ENCODE data around the gene KIF5C.

KIF5C gene

DNA sequence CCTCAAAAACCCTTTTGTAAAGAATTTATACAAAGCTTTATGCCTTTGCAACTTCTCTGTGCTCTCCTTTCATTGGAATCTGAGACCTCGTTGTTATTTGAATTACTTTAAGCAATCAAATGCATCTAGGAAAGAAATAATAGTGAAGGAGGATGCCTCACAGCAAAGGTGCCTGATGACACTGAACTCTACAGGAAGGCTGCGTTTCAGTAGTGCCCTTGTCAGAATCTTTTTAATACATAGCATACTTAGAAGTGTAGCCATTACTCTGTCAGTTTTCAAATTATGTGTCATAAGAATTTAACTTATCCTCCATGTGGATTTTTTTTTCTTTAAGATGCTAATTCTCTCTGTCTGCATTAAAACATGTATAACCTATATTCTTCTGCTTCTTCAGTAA lies 153.9 kb downstream of the KIF5C start:
- TF ChIP-seq, protein P1, sequence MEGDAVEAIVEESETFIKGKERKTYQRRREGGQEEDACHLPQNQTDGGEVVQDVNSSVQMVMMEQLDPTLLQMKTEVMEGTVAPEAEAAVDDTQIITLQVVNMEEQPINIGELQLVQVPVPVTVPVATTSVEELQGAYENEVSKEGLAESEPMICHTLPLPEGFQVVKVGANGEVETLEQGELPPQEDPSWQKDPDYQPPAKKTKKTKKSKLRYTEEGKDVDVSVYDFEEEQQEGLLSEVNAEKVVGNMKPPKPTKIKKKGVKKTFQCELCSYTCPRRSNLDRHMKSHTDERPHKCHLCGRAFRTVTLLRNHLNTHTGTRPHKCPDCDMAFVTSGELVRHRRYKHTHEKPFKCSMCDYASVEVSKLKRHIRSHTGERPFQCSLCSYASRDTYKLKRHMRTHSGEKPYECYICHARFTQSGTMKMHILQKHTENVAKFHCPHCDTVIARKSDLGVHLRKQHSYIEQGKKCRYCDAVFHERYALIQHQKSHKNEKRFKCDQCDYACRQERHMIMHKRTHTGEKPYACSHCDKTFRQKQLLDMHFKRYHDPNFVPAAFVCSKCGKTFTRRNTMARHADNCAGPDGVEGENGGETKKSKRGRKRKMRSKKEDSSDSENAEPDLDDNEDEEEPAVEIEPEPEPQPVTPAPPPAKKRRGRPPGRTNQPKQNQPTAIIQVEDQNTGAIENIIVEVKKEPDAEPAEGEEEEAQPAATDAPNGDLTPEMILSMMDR (IDR thresholded peaks at IDR 0.05; ENCODE audit: extremely low read depth, missing control alignments) = no peak
- DNase-seq (ENCODE audit: low spot score) = no peak

DNA sequence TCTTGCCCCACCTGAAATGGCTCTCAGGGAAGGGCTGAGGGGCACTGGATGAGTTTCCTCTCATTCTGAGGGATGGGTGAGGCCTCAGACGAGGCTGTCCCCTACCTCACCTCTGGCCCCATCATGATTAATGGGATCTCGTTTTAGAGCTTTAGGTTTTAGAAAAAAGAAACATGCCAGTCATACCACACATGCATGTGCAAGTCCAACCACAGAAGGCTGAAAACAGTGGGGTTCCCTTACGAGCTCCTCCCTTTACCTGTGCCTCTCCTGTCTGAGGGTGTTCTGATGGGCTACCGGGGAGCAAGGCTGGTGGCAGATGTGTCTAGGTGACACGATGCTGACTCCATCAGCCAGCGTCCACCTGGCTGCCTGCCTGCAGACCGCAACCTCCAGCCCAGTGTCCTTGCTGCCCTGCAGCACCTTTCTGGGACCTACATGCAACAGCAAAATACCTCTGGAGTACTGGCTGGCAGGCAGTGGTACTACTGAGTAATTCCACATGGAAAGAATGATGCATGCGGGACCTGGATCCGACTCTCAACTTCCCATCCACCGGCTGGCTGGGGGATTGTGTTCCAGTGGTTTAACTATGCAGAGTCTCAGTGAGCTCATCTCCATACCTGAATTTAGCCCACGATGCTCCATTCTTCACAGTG lies 154.4 kb downstream of the KIF5C start:
- TF ChIP-seq, protein P1 (IDR thresholded peaks at IDR 0.05; ENCODE audit: extremely low read depth, missing control alignments) = no peak
- DNase-seq (ENCODE audit: low spot score) = no peak

DNA sequence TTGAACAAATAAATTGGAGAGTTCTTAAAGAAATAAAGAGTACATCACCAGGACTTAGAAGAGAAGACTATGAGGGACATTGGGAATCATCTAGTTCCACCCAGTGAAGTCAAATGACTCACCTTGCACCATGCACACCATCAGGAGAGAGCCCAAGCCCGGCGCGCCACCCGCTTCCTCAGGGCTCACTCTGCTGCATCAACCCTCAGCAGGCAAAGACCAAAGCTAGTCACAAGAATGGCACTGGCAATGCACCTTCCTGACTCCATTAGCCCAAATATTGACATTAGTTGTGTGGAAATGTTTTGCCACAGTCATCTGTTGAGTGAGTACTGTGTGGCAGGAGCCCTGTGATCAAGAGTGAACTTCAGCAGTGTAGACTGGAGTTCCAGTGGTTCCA lies 156.4 kb downstream of the KIF5C start:
- DNase-seq (ENCODE audit: low spot score) = no peak
- TF ChIP-seq, protein P1 (IDR thresholded peaks at IDR 0.05; ENCODE audit: extremely low read depth, missing control alignments) = no peak

DNA sequence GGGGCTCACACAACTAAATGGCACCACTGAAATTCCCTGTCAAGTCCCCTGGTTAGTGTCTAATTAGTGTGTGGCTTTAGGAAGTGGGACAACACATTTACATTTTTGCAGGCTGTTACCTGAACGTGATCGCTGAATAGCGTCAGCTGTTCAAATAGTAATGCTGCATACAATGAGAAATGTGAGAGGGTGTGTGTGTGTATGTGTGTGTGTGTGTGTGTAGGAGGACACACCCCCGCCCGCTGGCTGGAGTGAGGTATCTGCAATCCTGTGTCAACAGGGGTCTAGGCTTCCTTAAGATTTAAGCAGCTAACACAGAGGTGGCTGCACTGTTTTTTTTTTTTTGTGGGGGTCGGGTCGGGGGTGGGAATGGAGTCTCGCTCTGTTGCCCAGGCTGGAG lies 158.7 kb downstream of the KIF5C start:
- TF ChIP-seq, protein P1 (IDR thresholded peaks at IDR 0.05; ENCODE audit: extremely low read depth, missing control alignments) = no peak
- no peak for DNase-seq (ENCODE audit: low spot score)

DNA sequence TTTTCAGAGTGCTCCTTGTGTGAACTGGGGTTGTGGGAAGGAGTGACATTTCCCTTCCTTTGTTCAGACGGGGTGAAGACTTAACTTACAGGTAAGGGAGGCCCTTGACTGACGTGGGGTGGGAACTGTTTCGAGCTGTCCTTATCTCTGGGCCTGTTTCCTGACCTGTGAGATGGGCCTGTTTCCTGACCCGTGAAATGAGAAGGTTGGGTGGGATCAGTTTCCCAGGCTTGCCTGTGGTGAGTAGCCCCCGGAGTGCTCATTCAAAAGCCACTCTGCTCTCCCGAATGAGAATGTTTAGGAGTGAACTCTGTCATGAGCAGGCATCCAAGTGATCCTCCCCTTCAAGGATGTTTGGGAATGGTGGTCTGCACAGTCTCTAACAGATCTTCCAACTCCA lies 159.4 kb downstream of the KIF5C start:
- TF ChIP-seq, protein P1 (IDR thresholded peaks at IDR 0.05; ENCODE audit: extremely low read depth, missing control alignments) = no peak
- no peak for DNase-seq (ENCODE audit: low spot score)

DNA sequence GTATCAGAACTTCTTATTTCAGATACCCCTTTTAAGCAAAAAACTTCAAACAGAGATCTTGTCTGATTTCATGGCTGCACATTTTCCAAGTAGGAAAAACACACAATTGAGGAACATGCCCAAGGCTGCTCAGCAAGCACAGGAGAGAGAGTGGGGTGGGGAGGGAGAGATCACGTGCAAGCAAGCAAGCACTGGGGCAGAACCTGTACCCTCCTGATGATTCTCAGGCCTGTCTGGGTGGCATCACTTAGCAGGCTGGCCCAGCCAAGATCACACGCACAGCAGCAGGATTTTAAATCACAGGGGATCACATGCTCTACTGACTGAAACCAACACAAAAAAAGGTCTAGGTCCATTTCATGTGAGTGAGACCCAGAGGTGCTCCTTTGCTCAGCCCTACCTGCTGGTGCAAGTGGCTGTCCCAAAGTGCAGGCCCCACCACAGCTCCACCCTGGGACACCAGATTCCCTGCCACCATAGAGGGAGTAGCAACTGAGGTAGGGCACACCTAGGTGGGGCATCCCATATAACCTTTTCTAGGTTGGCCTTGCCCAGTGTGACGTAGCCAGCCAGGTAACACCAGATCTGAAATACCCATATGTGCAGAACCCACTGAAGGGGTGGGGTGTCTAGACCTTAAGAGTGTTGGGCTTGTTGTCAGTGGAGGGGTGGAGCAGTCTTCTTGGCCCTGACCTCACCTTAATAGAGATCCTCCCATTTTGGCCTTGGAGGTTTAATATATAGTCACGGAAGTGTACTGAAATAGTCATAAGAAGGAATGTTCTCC lies 161.7 kb downstream of the KIF5C start:
- no peak for DNase-seq (ENCODE audit: low spot score)

DNA sequence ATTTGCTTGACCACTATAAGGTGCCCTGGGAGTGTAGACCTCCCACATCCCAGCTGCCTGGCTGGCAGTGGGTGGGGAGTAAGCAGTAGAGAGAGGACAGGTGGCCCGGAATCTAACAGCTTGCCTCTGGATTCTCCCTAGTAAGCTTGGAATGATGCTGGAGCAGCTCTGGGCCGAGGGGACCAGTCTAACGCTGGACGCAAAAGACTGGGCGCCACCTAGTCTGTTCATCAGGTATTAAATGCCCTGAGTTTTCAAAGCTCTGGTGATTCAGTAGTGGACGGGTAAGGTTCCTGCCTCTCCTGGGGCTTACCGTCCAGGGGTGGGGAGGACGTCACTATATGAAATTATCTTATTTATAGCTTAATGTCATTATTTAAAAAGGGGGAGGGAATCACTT lies 162.8 kb downstream of the KIF5C start:
- no peak for DNase-seq (ENCODE audit: low spot score)
- TF ChIP-seq, protein P1 (IDR thresholded peaks at IDR 0.05; ENCODE audit: extremely low read depth, missing control alignments) = no peak

More for the DNA sequence above, 161.7 kb downstream of the KIF5C start:
- TF ChIP-seq, protein P1 (IDR thresholded peaks at IDR 0.05; ENCODE audit: extremely low read depth, missing control alignments) = no peak

Measured in GM20000 (cell line).